Liver (tissue), 9 donors: ENCODE data around the gene KRT83. TPM values are rescaled to one million over a fixed set of nuclear protein-coding genes. Genes with fewer than 3 reads are reported as not detected.
A peak's percentile ranks its signal among the peaks of the same experiment; 100 is the strongest.

Source experiments
- DNase-seq: peaks from one replicate; pipeline ENCODE4 v3.0.0-alpha.2; 2017; ENCODE audit warnings: low spot score
- H3K27ac ChIP-seq, 2 donors: one replicate each; pipeline ENCODE4 v1.7.0; 2013; ENCODE audit warnings: inconsistent platforms in 2 of 2, low read length in 2 of 2, control low read depth in 1 of 2, low read depth in 1 of 2, mild to moderate bottlenecking in 1 of 2
- H3K27me3 ChIP-seq, 4 donors: one replicate each; pipeline versions ENCODE4 v1.6.1 to v1.7.0; 2013; ENCODE audit warnings: low read length in 3 of 4, inconsistent platforms in 1 of 4, mild to moderate bottlenecking in 1 of 4, moderate library complexity in 1 of 4; ENCODE audit not compliant: control insufficient read depth in 4 of 4, insufficient read depth in 4 of 4
- H3K36me3 ChIP-seq, 4 donors: one replicate each; pipeline versions ENCODE4 v1.6.1 to v1.7.0; 2013; ENCODE audit warnings: low read length in 3 of 4, mild to moderate bottlenecking in 3 of 4, low read depth in 1 of 4, moderate library complexity in 1 of 4; ENCODE audit not compliant: control insufficient read depth in 4 of 4, insufficient read depth in 3 of 4
- H3K4me1 ChIP-seq, 4 donors: one replicate each; pipeline versions ENCODE4 v1.6.1 to v1.7.0; 2013; ENCODE audit warnings: low read length in 3 of 4, mild to moderate bottlenecking in 3 of 4, moderate library complexity in 1 of 4; ENCODE audit not compliant: control insufficient read depth in 4 of 4, insufficient read depth in 4 of 4
- H3K4me3 ChIP-seq, 3 donors: one replicate each; pipeline versions ENCODE4 v1.6.1 to v1.7.0; 2013; ENCODE audit warnings: low read length in 3 of 3, control low read depth in 1 of 3, low read depth in 1 of 3, mild to moderate bottlenecking in 1 of 3
- H3K9ac ChIP-seq, 2 donors: one replicate each; pipeline ENCODE4 v1.7.0; 2013; ENCODE audit warnings: low read length in 2 of 2, mild to moderate bottlenecking in 2 of 2, moderate library complexity in 2 of 2, control low read depth in 1 of 2, low read depth in 1 of 2
- H3K9me3 ChIP-seq, 4 donors: one replicate each; pipeline versions ENCODE4 v1.6.1 to v1.7.0; 2013; ENCODE audit warnings: low read length in 3 of 4; ENCODE audit not compliant: control insufficient read depth in 4 of 4
- EGR1 ChIP-seq, 2 donors: IDR thresholded peaks; 2 replicates each; pipeline ENCODE4 v1.6.1; 2016 to 2018; ENCODE audit warnings: antibody characterized with exemption in 2 of 2, low read depth in 2 of 2
- FOXA1 ChIP-seq: IDR thresholded peaks from 2 replicates; pipeline ENCODE4 v1.6.1; 2016; ENCODE audit warnings: antibody characterized with exemption
- FOXA2 ChIP-seq: IDR thresholded peaks from 2 replicates; pipeline ENCODE4 v1.6.1; 2016; ENCODE audit warnings: antibody characterized with exemption
- GABPA ChIP-seq, 2 donors: IDR thresholded peaks in 1 of 2; conservative IDR thresholded peaks in 1 of 2; 2 replicates each; pipeline ENCODE4 v1.6.1; 2016; ENCODE audit warnings: antibody characterized with exemption in 2 of 2, mild to moderate bottlenecking in 1 of 2, moderate library complexity in 1 of 2
- HNF4A ChIP-seq, 2 donors: conservative IDR thresholded peaks; 2 replicates each; pipeline ENCODE4 v1.6.1; 2016; ENCODE audit warnings: antibody characterized with exemption in 2 of 2, mild to moderate bottlenecking in 2 of 2
- JUND ChIP-seq, 2 donors: IDR thresholded peaks; 2 replicates each; pipeline ENCODE4 v1.6.1; 2016; ENCODE audit warnings: antibody characterized with exemption in 2 of 2
- RAD21 ChIP-seq, 2 donors: IDR thresholded peaks; 2 replicates each; pipeline ENCODE4 v1.6.1; 2016; ENCODE audit warnings: antibody characterized with exemption in 2 of 2, mild to moderate bottlenecking in 2 of 2
- REST ChIP-seq: IDR thresholded peaks from 2 replicates; pipeline ENCODE4 v1.6.1; 2016; ENCODE audit warnings: antibody characterized with exemption, mild to moderate bottlenecking
- RXRA ChIP-seq, 2 donors: IDR thresholded peaks; 2 replicates each; pipeline ENCODE4 v1.6.1; 2017 to 2018; ENCODE audit warnings: antibody characterized with exemption in 2 of 2, mild to moderate bottlenecking in 1 of 2
- SP1 ChIP-seq: IDR thresholded peaks from 2 replicates; pipeline ENCODE4 v1.6.1; 2018; ENCODE audit warnings: antibody characterized with exemption, mild to moderate bottlenecking
- TAF1 ChIP-seq: conservative IDR thresholded peaks from 2 replicates; pipeline ENCODE4 v1.6.1; 2016; ENCODE audit warnings: antibody characterized with exemption, mild to moderate bottlenecking
- YY1 ChIP-seq: IDR thresholded peaks from 2 replicates; pipeline ENCODE4 v1.6.1; 2016; ENCODE audit warnings: antibody characterized with exemption, mild to moderate bottlenecking
- WGBS: extraction: QIAGEN DNeasy Blood & Tissue Kit; methylation state at CpG from one replicate; pipeline ENCODE4 v1.1.7; 2013; 5-methylcytosine and 5-hydroxymethylcytosine counted together
- polyA plus RNA-seq, 2 donors: library from polyadenylated mRNA; stranded (reverse) in 1 of 2; unstranded in 1 of 2; fragments of 200-250 nt in 1 of 2; fragments of >200 nt in 1 of 2; fragmentation: Nextera tagmentation in 1 of 2; extraction: Ambion mirVana in 1 of 2; gene quantifications; one replicate each; pipeline versions ENCODE4 v1.2.1 to v1.2.3, GENCODE V29; 2013 to 2015
- total RNA-seq, 2 donors: library from RNA; depleted of rRNA; stranded (reverse); fragments of >200 nt; gene quantifications; one replicate each; pipeline ENCODE4 v1.2.3, GENCODE V29; 2014
- TF ChIP-seq, protein P1 (sequence below): IDR thresholded peaks from 2 replicates; pipeline ENCODE4 v1.6.1; 2016; ENCODE audit warnings: antibody characterized with exemption
- TF ChIP-seq, protein P2 (sequence below): fragments of 150-350 bp; IDR thresholded peaks from 2 replicates; pipeline ENCODE4 v1.5.1; 2017; ENCODE audit warnings: improper control_type of control experiment, low read depth, low read length; ENCODE audit not compliant: missing input control
- TF ChIP-seq, protein P3 (sequence below): IDR thresholded peaks from 2 replicates; pipeline ENCODE4 v1.6.1; 2016; ENCODE audit warnings: antibody characterized with exemption
- donor health status: healthy.
- donor health status: healthy.
- donor health status: healthy.
- donor health status: healthy.
- donor health status: healthy.

KRT83 gene
- total and polyA plus RNA-seq, 4 donors: not detected

- TF ChIP-seq JUND (IDR thresholded peaks at IDR 0.05) (peak; percentile 67 to 83), FOXA2 (no peak), YY1 (no peak)
- TF ChIP-seq, protein P1, sequence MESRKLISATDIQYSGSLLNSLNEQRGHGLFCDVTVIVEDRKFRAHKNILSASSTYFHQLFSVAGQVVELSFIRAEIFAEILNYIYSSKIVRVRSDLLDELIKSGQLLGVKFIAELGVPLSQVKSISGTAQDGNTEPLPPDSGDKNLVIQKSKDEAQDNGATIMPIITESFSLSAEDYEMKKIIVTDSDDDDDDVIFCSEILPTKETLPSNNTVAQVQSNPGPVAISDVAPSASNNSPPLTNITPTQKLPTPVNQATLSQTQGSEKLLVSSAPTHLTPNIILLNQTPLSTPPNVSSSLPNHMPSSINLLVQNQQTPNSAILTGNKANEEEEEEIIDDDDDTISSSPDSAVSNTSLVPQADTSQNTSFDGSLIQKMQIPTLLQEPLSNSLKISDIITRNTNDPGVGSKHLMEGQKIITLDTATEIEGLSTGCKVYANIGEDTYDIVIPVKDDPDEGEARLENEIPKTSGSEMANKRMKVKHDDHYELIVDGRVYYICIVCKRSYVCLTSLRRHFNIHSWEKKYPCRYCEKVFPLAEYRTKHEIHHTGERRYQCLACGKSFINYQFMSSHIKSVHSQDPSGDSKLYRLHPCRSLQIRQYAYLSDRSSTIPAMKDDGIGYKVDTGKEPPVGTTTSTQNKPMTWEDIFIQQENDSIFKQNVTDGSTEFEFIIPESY: no peak
Measured at GRCh38 chr12:52327052-52327829, 6.0 kb upstream of the KRT83 start (continued).

GRCh38 chr12:52324153-52324444 lies 2.9 kb upstream of the KRT83 start:
- no peak overlapping the region for H3K27ac ChIP-seq
- H3K9me3 ChIP-seq: no peaks in the 10 kb centered on the region
- no peaks in the 10 kb centered on the region for H3K36me3 ChIP-seq
- TF ChIP-seq GABPA (IDR thresholded peaks at IDR 0.05 in 1 of 2, conservative IDR thresholded peaks at IDR 0.05 in 1 of 2) (no peak), REST (no peak), SP1 (no peak), FOXA1 (no peak), RAD21 (IDR thresholded peaks at IDR 0.05) (no peak), HNF4A (conservative IDR thresholded peaks at IDR 0.05) (no peak), RXRA (IDR thresholded peaks at IDR 0.05) (no peak), FOXA2 (no peak), TAF1 (no peak), EGR1 (IDR thresholded peaks at IDR 0.05; ENCODE audit: low read depth in 2 of 2) (no peak)
- TF ChIP-seq, protein P2, sequence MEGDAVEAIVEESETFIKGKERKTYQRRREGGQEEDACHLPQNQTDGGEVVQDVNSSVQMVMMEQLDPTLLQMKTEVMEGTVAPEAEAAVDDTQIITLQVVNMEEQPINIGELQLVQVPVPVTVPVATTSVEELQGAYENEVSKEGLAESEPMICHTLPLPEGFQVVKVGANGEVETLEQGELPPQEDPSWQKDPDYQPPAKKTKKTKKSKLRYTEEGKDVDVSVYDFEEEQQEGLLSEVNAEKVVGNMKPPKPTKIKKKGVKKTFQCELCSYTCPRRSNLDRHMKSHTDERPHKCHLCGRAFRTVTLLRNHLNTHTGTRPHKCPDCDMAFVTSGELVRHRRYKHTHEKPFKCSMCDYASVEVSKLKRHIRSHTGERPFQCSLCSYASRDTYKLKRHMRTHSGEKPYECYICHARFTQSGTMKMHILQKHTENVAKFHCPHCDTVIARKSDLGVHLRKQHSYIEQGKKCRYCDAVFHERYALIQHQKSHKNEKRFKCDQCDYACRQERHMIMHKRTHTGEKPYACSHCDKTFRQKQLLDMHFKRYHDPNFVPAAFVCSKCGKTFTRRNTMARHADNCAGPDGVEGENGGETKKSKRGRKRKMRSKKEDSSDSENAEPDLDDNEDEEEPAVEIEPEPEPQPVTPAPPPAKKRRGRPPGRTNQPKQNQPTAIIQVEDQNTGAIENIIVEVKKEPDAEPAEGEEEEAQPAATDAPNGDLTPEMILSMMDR: no peak
- TF ChIP-seq, protein P3, sequence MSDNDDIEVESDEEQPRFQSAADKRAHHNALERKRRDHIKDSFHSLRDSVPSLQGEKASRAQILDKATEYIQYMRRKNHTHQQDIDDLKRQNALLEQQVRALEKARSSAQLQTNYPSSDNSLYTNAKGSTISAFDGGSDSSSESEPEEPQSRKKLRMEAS: no peak
- TF ChIP-seq, protein P1: no peak
- peaks cover 0 to 3% (median 1%) of the 10 kb centered on the region in 4 donors for H3K27me3 ChIP-seq
- no peak for DNase-seq
- no peak overlapping the region for H3K4me3 ChIP-seq
- H3K9ac ChIP-seq: no peak overlapping the region
- WGBS: 92% methylated on average over 3 of the region's 3 CpGs
- H3K4me1 ChIP-seq: peaks cover 0 to 6% (median 1%) of the 10 kb centered on the region in 4 donors
